B cell (primary cell): ENCODE results near the gene ABR. TPM values are rescaled to one million over a fixed set of nuclear protein-coding genes. Genes with fewer than 3 reads are reported as not detected.

ENCODE experiments used
- ATAC-seq: fragments of 200-7000 bp; cut with Tn5 transposase; one replicate; pipeline ENCODE4 v1.10.0; 2021; ENCODE audit warnings: low read depth, mild to moderate bottlenecking, moderate number of reproducible peaks, moderate library complexity
- CTCF ChIA-PET: fragments of 350-600 bp; sonication (Branson Sonifier 250); formaldehyde crosslinking; loops from one replicate; lab custom pipeline; 2021; ENCODE audit warnings: antibody characterized with exemption, inconsistent platforms; lab: Charles Lee
- POLR2A ChIA-PET: fragments of 350-600 bp; sonication (Branson Sonifier 250); formaldehyde crosslinking; loops from one replicate; lab custom pipeline; 2021; ENCODE audit warnings: antibody characterized with exemption; lab: Charles Lee
- DNase-seq: peaks from one replicate; pipeline ENCODE4 v3.0.0; 2013
- H2AFZ ChIP-seq: 2 replicates; pipeline ENCODE4 v1.6.1; 2012; ENCODE audit warnings: mild to moderate bottlenecking, low read depth, low read length; ENCODE audit not compliant: insufficient read depth, poor library complexity, severe bottlenecking
- H3K27ac ChIP-seq, 2 donors: 1 replicate in 1 of 2; 2 replicates in 1 of 2; pipeline ENCODE4 v1.5.1; 2012 to 2013; ENCODE audit warnings: low read length in 2 of 2, mild to moderate bottlenecking in 2 of 2, moderate library complexity in 1 of 2
- H3K27me3 ChIP-seq, 4 experiments: fragments of 200-600 bp in 1 of 4; sonication (generic) in 1 of 4; replicated peaks in 1 of 4; 1 replicate in 2 of 4; 2 replicates in 2 of 4; pipeline versions ENCODE4 v1.6.1 to v1.7.0; 2013 to 2016; ENCODE audit warnings: low read length in 3 of 4, mild to moderate bottlenecking in 2 of 4, mixed read lengths in 1 of 4, moderate library complexity in 1 of 4; ENCODE audit not compliant: insufficient read depth in 4 of 4, control insufficient read depth in 3 of 4; ENCODE audit errors: control extremely low read depth in 1 of 4
- H3K36me3 ChIP-seq, 2 experiments: replicated peaks in 1 of 2; 1 replicate in 1 of 2; 2 replicates in 1 of 2; pipeline versions ENCODE4 v1.6.1 to v1.7.1; 2013; ENCODE audit warnings: low read length in 1 of 2; ENCODE audit not compliant: insufficient read depth in 2 of 2, control insufficient read depth in 1 of 2; ENCODE audit errors: control extremely low read depth in 1 of 2, extremely low read depth in 1 of 2
- H3K4me1 ChIP-seq, 2 donors: fragments of 200-600 bp in 1 of 2; sonication (generic) in 1 of 2; 1 replicate in 1 of 2; 2 replicates in 1 of 2; pipeline versions ENCODE4 v1.5.1 to v1.6.1; 2013 to 2017; ENCODE audit warnings: low read length in 2 of 2; ENCODE audit not compliant: control insufficient read depth in 2 of 2, insufficient read depth in 2 of 2
- H3K4me2 ChIP-seq: replicated peaks from 2 replicates; pipeline ENCODE3; 2012; ENCODE audit warnings: mild to moderate bottlenecking, low read depth, low read length; ENCODE audit not compliant: poor library complexity, severe bottlenecking
- H3K4me3 ChIP-seq, 5 experiments: fragments of 200-600 bp in 1 of 5; sonication (generic) in 1 of 5; 1 replicate in 3 of 5; 2 replicates in 2 of 5; pipeline versions ENCODE4 v1.5.1 to v1.7.0; 2011 to 2016; ENCODE audit warnings: low read length in 4 of 5, mild to moderate bottlenecking in 4 of 5, low read depth in 2 of 5, control low read depth in 1 of 5, moderate library complexity in 1 of 5; ENCODE audit not compliant: insufficient read depth in 1 of 5; ENCODE audit errors: control extremely low read depth in 1 of 5, extremely low read depth in 1 of 5
- H3K79me2 ChIP-seq: fragments of 200-600 bp; sonication (generic); one replicate; pipeline ENCODE4 v1.6.0; 2016; ENCODE audit warnings: low read length; ENCODE audit not compliant: control insufficient read depth, insufficient read depth
- H3K9ac ChIP-seq: fragments of 200-600 bp; sonication (generic); 2 replicates; pipeline ENCODE4 v1.6.1; 2017; ENCODE audit warnings: mild to moderate bottlenecking, low read length, moderate library complexity
- H3K9me3 ChIP-seq, 3 donors: one replicate each; pipeline versions ENCODE4 v1.6.1 to v1.7.1; 2013; ENCODE audit warnings: low read length in 2 of 3; ENCODE audit not compliant: control insufficient read depth in 2 of 3, insufficient read depth in 1 of 3; ENCODE audit errors: control extremely low read depth in 1 of 3
- H4K20me1 ChIP-seq: 2 replicates; pipeline ENCODE4 v1.6.0; 2012; ENCODE audit warnings: mild to moderate bottlenecking, low read length; ENCODE audit not compliant: insufficient read depth, control insufficient read depth, poor library complexity, severe bottlenecking
- H3K27ac Mint-ChIP-seq: one replicate; pipeline ENCODE4 v1.8.0; 2021; ENCODE audit warnings: mixed read lengths
- H3K27me3 Mint-ChIP-seq: one replicate; pipeline ENCODE4 v1.8.0; 2021; ENCODE audit warnings: mixed read lengths
- H3K4me1 Mint-ChIP-seq: one replicate; pipeline ENCODE4 v1.8.0; 2021; ENCODE audit warnings: mixed read lengths
- H3K4me3 Mint-ChIP-seq: one replicate; pipeline ENCODE4 v1.8.0; 2021; ENCODE audit warnings: mixed read lengths
- H3K9me3 Mint-ChIP-seq: one replicate; pipeline ENCODE4 v1.8.0; 2022; ENCODE audit warnings: mixed read lengths; ENCODE audit not compliant: insufficient read depth
- EZH2 ChIP-seq: IDR thresholded peaks from 2 replicates; pipeline ENCODE4 v1.6.1; 2012; ENCODE audit warnings: borderline replicate concordance, low read depth, mild to moderate bottlenecking, moderate library complexity, low read length; ENCODE audit not compliant: insufficient read depth, poor library complexity, severe bottlenecking
- WGBS: methylation state at CpG from one replicate; pipeline ENCODE4 v1.1.5; 2013; ENCODE audit warnings: missing lambda C conversion rate; ENCODE audit not compliant: insufficient coverage; 5-methylcytosine and 5-hydroxymethylcytosine counted together
- intact Hi-C: fragments of 100-400 bp; cut with micrococcal nuclease; formaldehyde crosslinking; loops from one replicate; pipeline ENCODE4 v1.10.0; 2022
- polyA plus RNA-seq: library from polyadenylated mRNA; depleted of rRNA; stranded (reverse); fragments of >200 nt; gene quantifications from 2 replicates; pipeline ENCODE4 v1.2.3, GENCODE V29; 2012
- total RNA-seq, 2 donors: library from RNA; stranded (reverse); fragments of 120-200 nt in 1 of 2; gene quantifications; 1 replicate in 1 of 2; 2 replicates in 1 of 2; pipeline versions ENCODE4 v1.2.3 to v1.2.4, GENCODE V29; 2013 to 2022
- TF ChIP-seq, protein P1 (sequence below): fragments of 200-600 bp; IDR thresholded peaks from one replicate; pipeline ENCODE4 v1.8.0; 2022; ENCODE audit warnings: antibody characterized with exemption, mild to moderate bottlenecking

Gene ABR
- total and polyA plus RNA-seq, 2 donors (not counting 1 experiment from before 2014, with no cell fraction given) = 79.8 to 262 TPM

DNA sequence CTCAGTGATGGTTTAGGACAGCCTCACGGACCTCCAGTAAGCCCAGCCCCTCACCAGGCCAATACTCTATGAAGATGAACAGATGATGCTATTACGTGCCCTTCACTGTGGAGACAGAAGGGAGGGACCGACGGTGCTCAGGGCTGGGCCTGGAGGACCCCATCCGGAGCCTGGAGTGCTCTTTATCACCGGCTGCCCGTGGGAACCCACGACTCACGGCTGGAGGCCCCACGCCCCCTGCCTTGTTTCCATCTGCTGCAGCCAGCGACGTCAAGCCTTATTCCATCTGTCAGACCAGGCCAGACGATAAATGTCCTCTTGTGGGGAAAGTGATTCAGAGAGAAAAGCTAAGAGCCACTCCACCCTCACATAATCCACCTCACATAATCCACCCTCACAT is 186.8 kb downstream of the ABR start:
- Histone ChIP-seq H4K20me1 (peaks cover 9% of the 10 kb centered on the region), H3K4me1 (peaks cover 6 to 15% of the 10 kb centered on the region in 2 donors), H3K27me3 (no peaks in the 10 kb centered on the region), H3K27ac (no peak overlapping the region), H3K9ac (no peak overlapping the region), H3K9me3 (peaks cover 0 to 32% (median 18%) of the 10 kb centered on the region in 3 donors), H3K4me2 (no peak overlapping the region), H3K36me3 (no peaks in the 10 kb centered on the region), H3K4me3 (no peak overlapping the region), H3K79me2 (peaks cover 10% of the 10 kb centered on the region), H2AFZ (no peak overlapping the region)
- DNase-seq (no peak), ATAC-seq (no peak)
- TF ChIP-seq, protein P1, sequence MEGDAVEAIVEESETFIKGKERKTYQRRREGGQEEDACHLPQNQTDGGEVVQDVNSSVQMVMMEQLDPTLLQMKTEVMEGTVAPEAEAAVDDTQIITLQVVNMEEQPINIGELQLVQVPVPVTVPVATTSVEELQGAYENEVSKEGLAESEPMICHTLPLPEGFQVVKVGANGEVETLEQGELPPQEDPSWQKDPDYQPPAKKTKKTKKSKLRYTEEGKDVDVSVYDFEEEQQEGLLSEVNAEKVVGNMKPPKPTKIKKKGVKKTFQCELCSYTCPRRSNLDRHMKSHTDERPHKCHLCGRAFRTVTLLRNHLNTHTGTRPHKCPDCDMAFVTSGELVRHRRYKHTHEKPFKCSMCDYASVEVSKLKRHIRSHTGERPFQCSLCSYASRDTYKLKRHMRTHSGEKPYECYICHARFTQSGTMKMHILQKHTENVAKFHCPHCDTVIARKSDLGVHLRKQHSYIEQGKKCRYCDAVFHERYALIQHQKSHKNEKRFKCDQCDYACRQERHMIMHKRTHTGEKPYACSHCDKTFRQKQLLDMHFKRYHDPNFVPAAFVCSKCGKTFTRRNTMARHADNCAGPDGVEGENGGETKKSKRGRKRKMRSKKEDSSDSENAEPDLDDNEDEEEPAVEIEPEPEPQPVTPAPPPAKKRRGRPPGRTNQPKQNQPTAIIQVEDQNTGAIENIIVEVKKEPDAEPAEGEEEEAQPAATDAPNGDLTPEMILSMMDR = no peak
- TF ChIP-seq EZH2 = no peak
- no peaks in the 10 kb centered on the region for H3K9me3 Mint-ChIP-seq
- H3K27me3 Mint-ChIP-seq = no peaks in the 10 kb centered on the region
- ChIA-PET CTCF (interaction anchor here (1.4 kb wide), 1 partner anchor 12 kb away, joined by 4 read pairs; no protein-coding TSS in a partner anchor), POLR2A (no interaction called here)
- intact Hi-C loops = no loop called here
- H3K27ac Mint-ChIP-seq = no peak overlapping the region
- WGBS = 94% methylated on average over 8 of the region's 13 CpGs
- H3K4me3 Mint-ChIP-seq = no peak overlapping the region
- H3K4me1 Mint-ChIP-seq = peaks cover 8% of the 10 kb centered on the region

DNA sequence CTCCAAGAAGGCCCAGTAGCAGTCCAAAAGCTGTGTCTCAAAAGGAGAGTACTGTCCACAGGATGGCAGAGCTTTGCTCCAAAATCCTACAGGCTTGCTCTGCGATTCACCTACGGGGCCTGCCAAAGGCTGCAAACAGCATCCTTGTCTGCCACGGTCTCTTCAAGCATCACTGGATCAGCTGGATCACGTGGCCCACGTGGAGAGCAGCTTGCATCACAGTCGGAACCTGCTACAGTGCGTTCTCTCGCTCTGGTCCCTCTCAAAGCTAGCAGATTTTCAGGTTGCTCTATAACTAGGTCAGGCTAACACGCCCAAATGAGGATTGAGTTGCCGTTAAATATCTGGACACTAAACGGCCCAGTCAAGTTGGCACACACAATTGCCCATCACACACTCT is 191.2 kb downstream of the ABR start:
- ChIA-PET CTCF (no interaction called here), POLR2A (interaction anchor here (0.7 kb wide), 1 partner anchor 204 kb away, joined by 5 read pairs; no protein-coding TSS in a partner anchor)
- H3K4me2 ChIP-seq = no peak overlapping the region
- Mint-ChIP-seq H3K4me3 (no peak overlapping the region), H3K9me3 (no peaks in the 10 kb centered on the region), H3K4me1 (no peaks in the 10 kb centered on the region), H3K27ac (no peak overlapping the region), H3K27me3 (no peaks in the 10 kb centered on the region)
- no peaks in the 10 kb centered on the region for H3K79me2 ChIP-seq
- H3K27ac ChIP-seq = no peak overlapping the region
- no peaks in the 10 kb centered on the region for H4K20me1 ChIP-seq
- no peaks in the 10 kb centered on the region for H3K36me3 ChIP-seq
- no peaks in the 10 kb centered on the region for H3K27me3 ChIP-seq
- WGBS = 88% methylated on average over 8 of the region's 11 CpGs
- no peak for TF ChIP-seq EZH2
- TF ChIP-seq, protein P1 = no peak
- H2AFZ ChIP-seq = no peak overlapping the region
- no peak overlapping the region for H3K4me3 ChIP-seq
- intact Hi-C loops = no loop called here
- DNase-seq (no peak), ATAC-seq (no peak)
- H3K9ac ChIP-seq = no peak overlapping the region
- H3K9me3 ChIP-seq = peaks cover 0 to 16% (median 8%) of the 10 kb centered on the region in 3 donors
- H3K4me1 ChIP-seq = no peaks in the 10 kb centered on the region
